ENCODE measurements around the gene SPNS2. TPM values are rescaled to one million over a fixed set of nuclear protein-coding genes. Genes with fewer than 3 reads are reported as not detected.
A peak's percentile ranks its signal among the peaks of the same experiment; 100 is the strongest.

The SPNS2 gene
- total RNA-seq, 1 experiment from 2014 or later: 1.9 TPM

GRCh38 chr17:4576161-4576558 lies 77.5 kb downstream of the SPNS2 start:
- Histone ChIP-seq H3K36me3 (ENCODE audit: control insufficient read depth, insufficient read depth, low read length) (no peaks in the 10 kb centered on the region), H3K4me1 (ENCODE audit: control insufficient read depth, insufficient read depth, low read length) (no peaks in the 10 kb centered on the region; the same call in 1 of the 2 replicates), H3K27me3 (ENCODE audit: control insufficient read depth, insufficient read depth, low read length) (no peaks in the 10 kb centered on the region), H3K27ac (ENCODE audit: low read length) (no peak overlapping the region), H3K4me3 (ENCODE audit: low read depth in 2 of 2, low read length in 2 of 2) (no peak overlapping the region), H3K9me3 (ENCODE audit: control insufficient read depth, insufficient read depth, low read depth, low read length) (no peaks in the 10 kb centered on the region)
- no TSS peak for BruUV-seq (replicated peaks)
- in situ Hi-C loops (cut with HindIII; ENCODE audit: low pct_unique_long_range_greater_than_20kb, low sequenced_read_pairs): no loop called here
- DNase-seq (ENCODE audit: low read depth, low spot score) (no peak), ATAC-seq (no peak)
- ChIA-PET POLR2A (no interaction called here), CTCF (no interaction called here)
- intact Hi-C loops (cut with micrococcal nuclease; ENCODE audit: unreplicated experiment): no loop called here
- TF ChIP-seq REST (IDR thresholded peaks at IDR 0.05; ENCODE audit: insufficient read depth in 1 of 2, low read depth in 2 of 2, low read length in 1 of 2): no peak
- no peak for TF ChIP-seq POLR2AphosphoS5 (IDR thresholded peaks at IDR 0.05; ENCODE audit: low read depth, low read length)

- POLR2A ChIA-PET: interaction anchor here (0.6 kb wide), 1 partner anchor 822 kb away, joined by 3 read pairs; no protein-coding TSS in a partner anchor
- no peaks in the 10 kb centered on the region for H3K9me3 ChIP-seq (ENCODE audit: control insufficient read depth, insufficient read depth, low read depth, low read length)
- intact Hi-C loops (cut with micrococcal nuclease; ENCODE audit: unreplicated experiment): no loop called here
- H3K4me3 ChIP-seq (ENCODE audit: low read depth in 2 of 2, low read length in 2 of 2): no peak overlapping the region
- TF ChIP-seq REST (IDR thresholded peaks at IDR 0.05; ENCODE audit: insufficient read depth in 1 of 2, low read depth in 2 of 2, low read length in 1 of 2): no peak
- TF ChIP-seq SIN3A (IDR thresholded peaks at IDR 0.05; ENCODE audit: borderline replicate concordance, insufficient read depth, low read depth, low read length): no peak
- no peak for TF ChIP-seq POLR2AphosphoS5 (IDR thresholded peaks at IDR 0.05; ENCODE audit: low read depth, low read length)
- TF ChIP-seq TCF7L2 (IDR thresholded peaks at IDR 0.05; ENCODE audit: low read depth, low read length): no peak
- no peak for TF ChIP-seq CTCF (IDR thresholded peaks at IDR 0.05)
- DNase-seq (ENCODE audit: low read depth, low spot score) (no peak), ATAC-seq (peak; percentile 50; the same call in 1 of the 2 replicates)
- H3K27ac ChIP-seq (ENCODE audit: low read length): no peak overlapping the region
- H3K27me3 ChIP-seq (ENCODE audit: control insufficient read depth, insufficient read depth, low read length): no peaks in the 10 kb centered on the region
- no peaks in the 10 kb centered on the region; the same call in 1 of the 2 replicates for H3K4me1 ChIP-seq (ENCODE audit: control insufficient read depth, insufficient read depth, low read length)
- CTCF ChIA-PET: interaction anchor here (0.6 kb wide), 1 partner anchor 49 kb away, joined by 5 read pairs; no protein-coding TSS in a partner anchor
- in situ Hi-C loops (cut with HindIII; ENCODE audit: low pct_unique_long_range_greater_than_20kb, low sequenced_read_pairs): no loop called here
- BruUV-seq (replicated peaks): no TSS peak
- H3K36me3 ChIP-seq (ENCODE audit: control insufficient read depth, insufficient read depth, low read length): no peaks in the 10 kb centered on the region
Measured at GRCh38 chr17:4576729-4577322, 78.1 kb downstream of the SPNS2 start.

All from Panc1 (cell line).